ENCODE results near the gene SHPK.

- TF ChIP-seq ZFP30 (CRISPR knock-in tag; IDR thresholded peaks at IDR 0.05) (no peak), OSR1 (CRISPR knock-in tag; IDR thresholded peaks at IDR 0.05) (no peak), BACH2 (CRISPR knock-in tag; IDR thresholded peaks at IDR 0.05; ENCODE audit: borderline replicate concordance) (no peak), ZC3H10 (CRISPR knock-in tag; IDR thresholded peaks at IDR 0.05) (no peak), ZNF565 (CRISPR knock-in tag; conservative IDR thresholded peaks at IDR 0.05; ENCODE audit: low read depth) (no peak), CSDC2 (CRISPR knock-in tag; IDR thresholded peaks at IDR 0.05) (no peak)
- TF ChIP-seq, protein P1, sequence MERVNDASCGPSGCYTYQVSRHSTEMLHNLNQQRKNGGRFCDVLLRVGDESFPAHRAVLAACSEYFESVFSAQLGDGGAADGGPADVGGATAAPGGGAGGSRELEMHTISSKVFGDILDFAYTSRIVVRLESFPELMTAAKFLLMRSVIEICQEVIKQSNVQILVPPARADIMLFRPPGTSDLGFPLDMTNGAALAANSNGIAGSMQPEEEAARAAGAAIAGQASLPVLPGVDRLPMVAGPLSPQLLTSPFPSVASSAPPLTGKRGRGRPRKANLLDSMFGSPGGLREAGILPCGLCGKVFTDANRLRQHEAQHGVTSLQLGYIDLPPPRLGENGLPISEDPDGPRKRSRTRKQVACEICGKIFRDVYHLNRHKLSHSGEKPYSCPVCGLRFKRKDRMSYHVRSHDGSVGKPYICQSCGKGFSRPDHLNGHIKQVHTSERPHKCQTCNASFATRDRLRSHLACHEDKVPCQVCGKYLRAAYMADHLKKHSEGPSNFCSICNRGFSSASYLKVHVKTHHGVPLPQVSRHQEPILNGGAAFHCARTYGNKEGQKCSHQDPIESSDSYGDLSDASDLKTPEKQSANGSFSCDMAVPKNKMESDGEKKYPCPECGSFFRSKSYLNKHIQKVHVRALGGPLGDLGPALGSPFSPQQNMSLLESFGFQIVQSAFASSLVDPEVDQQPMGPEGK (CRISPR knock-in tag; IDR thresholded peaks at IDR 0.05; ENCODE audit: borderline replicate concordance) = no peak
- TF ChIP-seq, protein P2, sequence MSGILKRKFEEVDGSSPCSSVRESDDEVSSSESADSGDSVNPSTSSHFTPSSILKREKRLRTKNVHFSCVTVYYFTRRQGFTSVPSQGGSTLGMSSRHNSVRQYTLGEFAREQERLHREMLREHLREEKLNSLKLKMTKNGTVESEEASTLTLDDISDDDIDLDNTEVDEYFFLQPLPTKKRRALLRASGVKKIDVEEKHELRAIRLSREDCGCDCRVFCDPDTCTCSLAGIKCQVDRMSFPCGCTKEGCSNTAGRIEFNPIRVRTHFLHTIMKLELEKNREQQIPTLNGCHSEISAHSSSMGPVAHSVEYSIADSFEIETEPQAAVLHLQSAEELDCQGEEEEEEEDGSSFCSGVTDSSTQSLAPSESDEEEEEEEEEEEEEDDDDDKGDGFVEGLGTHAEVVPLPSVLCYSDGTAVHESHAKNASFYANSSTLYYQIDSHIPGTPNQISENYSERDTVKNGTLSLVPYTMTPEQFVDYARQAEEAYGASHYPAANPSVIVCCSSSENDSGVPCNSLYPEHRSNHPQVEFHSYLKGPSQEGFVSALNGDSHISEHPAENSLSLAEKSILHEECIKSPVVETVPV (CRISPR knock-in tag; IDR thresholded peaks at IDR 0.05) = no peak
Observed at GRCh38 chr17:3569534-3570137, 66.4 kb downstream of the SHPK start.

All from SK-N-SH treated with all-trans-retinoic acid at 6 μM for 48 hours (cell line).